GM18861 (cell line): ENCODE data around the gene MBOAT1.

ENCODE experiments used
- ATAC-seq: cut with Tn5 transposase; IDR thresholded peaks from one replicate; pipeline ENCODE4 v1.9.1; 2021; ENCODE audit not compliant: unreplicated experiment

MBOAT1 gene

GRCh38 chr6:20235041-20235440 is 22.8 kb upstream of the MBOAT1 start:
- ATAC-seq: no peak

- ATAC-seq: no peak
Observed at GRCh38 chr6:20234136-20234535, 21.9 kb upstream of the MBOAT1 start.

- ATAC-seq: no peak
Observed at GRCh38 chr6:20233007-20233730, 20.9 kb upstream of the MBOAT1 start.

GRCh38 chr6:20232188-20232587 is 19.9 kb upstream of the MBOAT1 start:
- no peak for ATAC-seq

GRCh38 chr6:20230401-20231119 is 18.3 kb upstream of the MBOAT1 start:
- no peak for ATAC-seq

GRCh38 chr6:20229881-20230280 is 17.6 kb upstream of the MBOAT1 start:
- ATAC-seq: no peak

- no peak for ATAC-seq
Observed at GRCh38 chr6:20227350-20227749, 15.1 kb upstream of the MBOAT1 start.

- no peak for ATAC-seq
Observed at GRCh38 chr6:20223141-20223540, 10.9 kb upstream of the MBOAT1 start.

GRCh38 chr6:20221421-20221820 is 9.2 kb upstream of the MBOAT1 start:
- no peak for ATAC-seq

- ATAC-seq: no peak
Observed at GRCh38 chr6:20220359-20220758, 8.1 kb upstream of the MBOAT1 start.

- no peak for ATAC-seq
Observed at GRCh38 chr6:20217891-20218290, 5.6 kb upstream of the MBOAT1 start.

GRCh38 chr6:20217324-20217855 is 5.1 kb upstream of the MBOAT1 start:
- ATAC-seq: no peak

GRCh38 chr6:20215310-20215709 is 3.0 kb upstream of the MBOAT1 start:
- ATAC-seq: no peak

- no peak for ATAC-seq
Observed at GRCh38 chr6:20213271-20213798, 1.1 kb upstream of the MBOAT1 start.

GRCh38 chr6:20211941-20212391 is 303 bp downstream of the MBOAT1 start:
- ATAC-seq: no peak

- ATAC-seq: peak; percentile 22
Observed at GRCh38 chr6:20211037-20211940, 980 bp downstream of the MBOAT1 start.

GRCh38 chr6:20210158-20210557 is 2.1 kb downstream of the MBOAT1 start:
- ATAC-seq: no peak

GRCh38 chr6:20208687-20209378 is 3.4 kb downstream of the MBOAT1 start:
- ATAC-seq: no peak

- no peak for ATAC-seq
Observed at GRCh38 chr6:20207088-20207418, 5.2 kb downstream of the MBOAT1 start.

GRCh38 chr6:20205722-20206161 is 6.5 kb downstream of the MBOAT1 start:
- no peak for ATAC-seq
